ENCODE measurements around the gene ARID4B.
"Not testable (repeated sequence)": the region's sequence is repeated elsewhere in the genome, so short reads cannot be mapped to it uniquely, and the experiment has no call there.

ARID4B gene

GRCh38 chr1:235327559-235328270 is at the start of gene ARID4B:
Gene ARID4B, minus strand, starts transcription at chr1:235328179. Its CDS starts 1,260 bp downstream, at chr1:235326919.
- no peak for DNase-seq

GRCh38 chr1:235375919-235376605 is 48.1 kb upstream of the ARID4B start:
- DNase-seq = no peak

- DNase-seq = no peak
Measured at GRCh38 chr1:235369802-235370201, 41.8 kb upstream of the ARID4B start.

GRCh38 chr1:235368428-235368827 is 40.4 kb upstream of the ARID4B start:
- DNase-seq = no peak

- DNase-seq = peak; percentile 97
Measured at GRCh38 chr1:235367000-235367908, 39.3 kb upstream of the ARID4B start, which contains the start of gene TBCE. Gene TBCE, plus strand, starts transcription at chr1:235367427. Its CDS starts 12,623 bp downstream, at chr1:235380050.

- no peak for DNase-seq
Measured at GRCh38 chr1:235366286-235366685, 38.3 kb upstream of the ARID4B start.

- not testable (repeated sequence) for DNase-seq
Measured at GRCh38 chr1:235364189-235364588, 36.2 kb upstream of the ARID4B start.

- no peak for DNase-seq
Measured at GRCh38 chr1:235358899-235359298, 30.9 kb upstream of the ARID4B start.

GRCh38 chr1:235357485-235358373 is 29.8 kb upstream of the ARID4B start:
- DNase-seq = no peak

- DNase-seq = no peak
Measured at GRCh38 chr1:235351898-235352297, 23.9 kb upstream of the ARID4B start.

- no peak for DNase-seq
Measured at GRCh38 chr1:235351441-235351840, 23.5 kb upstream of the ARID4B start.

GRCh38 chr1:235343726-235344125 is 15.7 kb upstream of the ARID4B start:
- no peak for DNase-seq

- no peak for DNase-seq
Measured at GRCh38 chr1:235342471-235342870, 14.5 kb upstream of the ARID4B start.

- DNase-seq = no peak
Measured at GRCh38 chr1:235342039-235342438, 14.1 kb upstream of the ARID4B start.

- DNase-seq = no peak
Measured at GRCh38 chr1:235341334-235341733, 13.4 kb upstream of the ARID4B start.

GRCh38 chr1:235339746-235340145 is 11.8 kb upstream of the ARID4B start:
- no peak for DNase-seq

- DNase-seq = no peak
Measured at GRCh38 chr1:235336903-235337302, 8.9 kb upstream of the ARID4B start.

- no peak for DNase-seq
Measured at GRCh38 chr1:235331401-235331800, 3.4 kb upstream of the ARID4B start.

- DNase-seq = no peak
Measured at GRCh38 chr1:235330918-235331285, 2.9 kb upstream of the ARID4B start.

- DNase-seq = no peak
Measured at GRCh38 chr1:235329139-235329902, 1.3 kb upstream of the ARID4B start.
